Raji (cell line): ENCODE results near the gene NUDT22.

Source experiments
- POLR2A ChIP-seq: IDR thresholded peaks from 2 replicates; pipeline ENCODE4 v1.6.1; 2011; ENCODE audit warnings: low read depth, low read length, control low read depth; ENCODE audit not compliant: insufficient read depth

Gene NUDT22, protein sequence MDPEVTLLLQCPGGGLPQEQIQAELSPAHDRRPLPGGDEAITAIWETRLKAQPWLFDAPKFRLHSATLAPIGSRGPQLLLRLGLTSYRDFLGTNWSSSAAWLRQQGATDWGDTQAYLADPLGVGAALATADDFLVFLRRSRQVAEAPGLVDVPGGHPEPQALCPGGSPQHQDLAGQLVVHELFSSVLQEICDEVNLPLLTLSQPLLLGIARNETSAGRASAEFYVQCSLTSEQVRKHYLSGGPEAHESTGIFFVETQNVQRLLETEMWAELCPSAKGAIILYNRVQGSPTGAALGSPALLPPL

DNA sequence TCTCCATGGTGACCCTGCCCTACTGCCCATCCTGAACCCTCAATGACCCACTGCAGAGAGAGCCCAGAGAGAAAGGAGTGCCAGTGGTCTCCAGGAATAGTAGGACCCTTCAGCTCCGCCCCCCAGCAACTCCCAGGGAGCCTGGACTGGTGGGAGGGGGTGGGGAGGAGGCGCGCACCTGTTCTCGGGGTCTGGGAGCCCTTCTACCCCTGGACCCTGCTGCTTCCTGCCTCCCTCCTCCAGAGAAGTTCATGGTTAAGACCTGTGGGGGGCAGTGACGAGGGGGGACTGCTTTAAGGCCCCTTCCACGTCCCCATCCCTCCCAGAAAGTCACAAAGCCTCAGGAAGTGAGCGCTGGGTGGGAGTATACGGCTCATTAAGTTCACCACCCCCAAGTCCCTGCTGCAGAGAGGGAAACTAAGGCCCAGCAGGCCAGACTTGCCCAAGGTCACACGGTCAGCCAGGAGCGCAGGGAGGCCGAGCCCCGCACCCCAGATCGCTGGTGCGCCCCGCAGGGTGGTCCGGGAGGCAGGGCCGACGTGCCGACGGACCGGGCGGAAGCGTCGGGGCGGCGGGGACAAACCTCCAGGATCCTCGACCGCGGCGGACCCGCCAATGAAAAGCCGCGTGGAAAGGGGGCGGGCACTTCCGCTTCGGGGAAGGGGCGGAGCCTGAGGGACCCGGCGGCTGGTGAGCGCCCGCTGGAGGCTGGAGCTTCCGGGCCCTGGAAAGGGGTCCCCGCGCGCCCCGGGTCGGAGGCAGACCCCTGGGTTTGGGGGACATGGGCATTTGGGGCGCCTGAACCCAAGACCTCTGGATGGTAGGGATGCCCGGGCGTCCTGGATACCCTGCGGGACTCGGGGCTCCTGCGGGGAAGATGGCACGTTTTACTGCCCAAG, at the start of gene NUDT22, which contains the start of gene TRPT1:
Gene NUDT22 (plus strand): TSS at position 667 of the 899 bp plus-strand sequence. CDS start 379 bp downstream, outside the sequence.
Gene TRPT1 (minus strand): TSS at position 579 of the 899 bp plus-strand sequence. CDS start 326 bp downstream, at position 253.
- peak; percentile 76 for TF ChIP-seq POLR2A

DNA sequence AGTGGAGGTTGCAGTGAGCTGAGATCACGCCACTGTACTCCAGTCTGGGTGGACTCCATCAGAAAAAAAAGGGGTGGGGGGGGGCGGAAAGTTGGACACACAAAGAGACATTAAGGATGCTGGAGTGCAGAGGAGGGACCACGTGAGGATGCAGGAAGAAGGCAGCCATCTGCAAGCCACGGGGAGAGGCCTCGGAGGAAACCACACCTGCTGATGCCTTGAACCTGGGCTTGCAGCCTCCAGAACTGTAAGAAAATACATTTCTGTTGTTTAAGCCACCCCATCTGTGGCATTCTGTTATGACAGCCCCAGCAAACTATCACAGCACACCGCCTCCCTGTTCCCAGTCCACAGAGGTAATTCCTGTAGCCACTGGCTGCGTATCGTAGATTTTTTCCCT, 49.3 kb upstream of the NUDT22 start:
- TF ChIP-seq POLR2A: no peak

DNA sequence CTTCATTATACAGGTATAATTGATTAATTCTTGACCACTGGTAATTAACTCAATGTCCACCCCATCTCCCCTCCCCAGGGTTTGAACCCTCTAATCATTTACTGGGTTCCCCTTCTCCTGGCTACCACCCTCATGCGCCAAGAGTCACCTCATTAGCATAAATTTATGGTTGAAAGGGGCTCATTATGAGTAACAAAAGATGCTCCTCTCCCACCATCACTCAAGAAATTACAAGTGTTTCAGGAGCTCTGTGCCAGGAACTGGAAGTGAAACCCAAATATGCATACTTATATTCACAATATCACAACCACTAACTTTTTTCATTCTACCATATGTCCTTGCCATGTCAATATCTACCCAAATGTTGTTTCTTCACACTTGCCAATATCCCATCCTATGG, 47.9 kb upstream of the NUDT22 start:
- 0 out of 2 replicates have a peak, but pooled peaks have one; percentile 5 for TF ChIP-seq POLR2A

DNA sequence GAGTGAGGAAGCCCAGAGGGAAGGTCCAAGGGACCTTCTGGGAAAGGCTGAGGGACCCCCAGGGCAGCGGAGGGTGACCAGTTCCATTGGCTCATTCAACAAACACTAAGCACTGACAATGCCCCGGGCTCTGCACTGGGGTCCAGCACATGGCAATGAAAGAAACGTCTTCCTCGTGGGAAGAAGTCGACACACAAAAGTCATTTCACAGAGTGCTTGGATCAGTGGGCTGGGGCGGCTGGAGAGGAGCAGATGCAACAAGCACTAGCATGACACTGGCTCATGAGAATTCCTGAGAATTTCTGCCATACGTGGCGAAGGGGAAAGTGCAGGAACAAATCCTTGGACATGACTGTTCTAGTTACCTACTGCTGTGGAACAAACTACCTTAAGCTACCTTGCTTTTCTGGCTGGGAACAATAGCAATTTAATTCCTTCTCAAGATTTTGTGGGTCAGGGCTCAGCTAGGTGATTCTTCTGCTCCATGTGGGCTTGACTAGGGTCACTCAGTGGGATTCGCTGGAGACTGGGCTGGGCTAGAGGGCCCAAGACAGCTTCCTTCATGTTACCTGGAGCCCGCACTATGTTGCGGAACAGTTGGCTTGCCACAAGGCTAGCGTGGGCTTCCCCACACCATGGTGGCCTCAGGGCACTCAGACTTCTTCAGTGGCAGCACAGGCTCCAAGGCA, 47.0 kb upstream of the NUDT22 start:
- no peak for TF ChIP-seq POLR2A

DNA sequence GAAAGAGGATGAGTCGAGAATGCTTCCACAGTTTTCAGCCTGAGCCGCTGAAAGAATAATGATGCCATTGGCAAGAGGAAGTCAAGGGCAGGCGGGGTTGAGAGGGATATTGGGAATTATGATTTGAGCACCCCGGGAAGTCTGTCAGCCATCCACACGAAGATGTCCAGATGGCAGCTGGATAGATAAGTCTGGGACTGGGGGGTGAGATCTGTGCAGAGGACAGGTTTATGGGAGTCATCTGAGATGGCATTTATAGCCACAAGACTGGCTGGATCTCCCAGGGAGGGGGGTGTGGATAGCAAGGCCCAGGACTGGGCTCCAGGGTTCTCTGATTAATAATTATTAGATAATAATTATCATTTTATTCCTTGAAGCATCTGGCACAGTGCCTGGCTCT, 45.2 kb upstream of the NUDT22 start:
- no peak for TF ChIP-seq POLR2A

DNA sequence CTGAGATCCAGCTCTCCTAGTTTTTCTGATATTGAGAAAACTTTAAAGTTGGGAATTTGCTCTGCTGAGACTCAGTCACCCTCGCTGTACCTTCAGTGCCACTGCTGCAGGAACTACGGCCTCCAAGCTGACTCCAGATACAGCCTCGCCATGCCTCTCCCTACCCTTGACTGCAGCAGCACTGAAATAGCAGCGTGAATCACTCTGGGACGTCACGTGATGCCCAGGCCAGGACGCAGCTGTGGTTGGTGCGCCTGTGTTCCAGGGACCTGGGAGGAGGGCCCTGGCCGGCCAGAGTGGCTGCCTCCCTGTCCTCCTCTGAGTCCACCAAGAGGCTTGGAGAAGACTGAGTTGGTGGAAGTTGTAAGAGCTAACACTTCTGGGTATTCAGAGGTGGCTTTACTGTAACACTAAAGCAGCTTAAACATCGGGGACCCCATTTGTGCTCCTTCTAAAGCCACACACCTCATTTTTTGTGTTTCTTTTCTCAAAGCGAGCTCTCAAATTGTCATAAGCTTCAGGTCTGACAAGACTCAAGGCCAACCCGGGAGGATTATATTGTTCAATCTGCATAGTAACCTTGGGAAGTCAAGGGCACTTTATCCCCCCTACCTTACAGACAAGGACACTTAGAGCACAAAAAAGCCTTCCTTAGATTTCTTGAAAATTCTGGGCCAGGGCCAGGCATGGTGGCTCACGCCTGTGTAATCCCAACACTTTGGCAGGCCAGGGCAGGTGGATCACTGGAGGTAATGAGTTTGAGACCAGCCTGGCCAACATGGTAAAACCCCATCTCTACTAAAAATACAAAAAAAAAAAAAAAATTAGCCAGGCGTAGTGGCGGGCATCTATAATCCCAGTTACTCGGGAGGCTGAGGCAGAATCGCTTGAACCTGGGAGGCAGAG, 44.3 kb upstream of the NUDT22 start:
- no peak for TF ChIP-seq POLR2A

DNA sequence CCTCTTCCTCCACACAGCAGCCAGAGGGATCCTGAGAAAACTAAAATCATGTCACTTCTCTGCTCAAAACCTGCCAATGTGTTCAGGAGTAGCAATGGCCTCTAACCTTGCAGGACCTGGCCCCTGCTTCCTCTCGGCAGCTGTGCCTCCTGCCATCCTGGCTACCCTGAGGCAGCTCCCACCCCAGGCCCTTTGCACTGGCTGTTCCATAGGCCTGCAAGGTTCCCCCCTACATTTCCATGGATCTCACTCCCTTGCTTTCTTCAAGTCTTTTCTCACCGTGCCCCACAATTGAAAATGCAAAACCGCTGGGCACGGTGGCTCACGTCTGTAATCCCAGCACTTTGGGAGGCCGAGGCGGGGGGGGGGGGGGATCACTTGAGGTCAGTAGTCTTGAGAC, 42.2 kb upstream of the NUDT22 start:
- TF ChIP-seq POLR2A: no peak

DNA sequence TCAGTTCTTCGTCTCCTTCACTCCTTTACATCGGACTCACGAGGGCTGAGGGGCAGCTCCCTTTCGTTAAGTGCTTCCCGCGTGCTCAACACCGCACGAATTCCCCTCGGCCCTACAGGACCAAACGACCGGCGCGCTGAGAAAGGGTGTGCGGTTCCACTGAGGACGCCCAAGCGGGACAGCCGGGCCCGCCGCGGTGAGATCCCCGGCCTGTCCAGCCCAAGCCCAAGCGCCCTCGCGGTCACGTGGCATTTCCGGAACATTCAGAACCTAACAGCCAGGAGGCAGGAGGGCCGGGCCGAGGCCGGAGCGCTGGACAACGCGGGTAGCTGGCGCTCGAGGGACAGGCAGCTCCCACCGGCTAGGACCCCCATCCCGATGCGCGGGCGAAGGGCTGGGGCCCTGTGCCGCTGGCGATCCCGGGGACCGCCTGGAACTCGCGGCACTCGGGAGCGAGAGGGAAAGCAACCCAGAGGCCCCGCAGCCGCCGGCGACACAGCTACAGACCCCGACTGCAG, 40.8 kb upstream of the NUDT22 start:
- TF ChIP-seq POLR2A: peak; percentile 95

DNA sequence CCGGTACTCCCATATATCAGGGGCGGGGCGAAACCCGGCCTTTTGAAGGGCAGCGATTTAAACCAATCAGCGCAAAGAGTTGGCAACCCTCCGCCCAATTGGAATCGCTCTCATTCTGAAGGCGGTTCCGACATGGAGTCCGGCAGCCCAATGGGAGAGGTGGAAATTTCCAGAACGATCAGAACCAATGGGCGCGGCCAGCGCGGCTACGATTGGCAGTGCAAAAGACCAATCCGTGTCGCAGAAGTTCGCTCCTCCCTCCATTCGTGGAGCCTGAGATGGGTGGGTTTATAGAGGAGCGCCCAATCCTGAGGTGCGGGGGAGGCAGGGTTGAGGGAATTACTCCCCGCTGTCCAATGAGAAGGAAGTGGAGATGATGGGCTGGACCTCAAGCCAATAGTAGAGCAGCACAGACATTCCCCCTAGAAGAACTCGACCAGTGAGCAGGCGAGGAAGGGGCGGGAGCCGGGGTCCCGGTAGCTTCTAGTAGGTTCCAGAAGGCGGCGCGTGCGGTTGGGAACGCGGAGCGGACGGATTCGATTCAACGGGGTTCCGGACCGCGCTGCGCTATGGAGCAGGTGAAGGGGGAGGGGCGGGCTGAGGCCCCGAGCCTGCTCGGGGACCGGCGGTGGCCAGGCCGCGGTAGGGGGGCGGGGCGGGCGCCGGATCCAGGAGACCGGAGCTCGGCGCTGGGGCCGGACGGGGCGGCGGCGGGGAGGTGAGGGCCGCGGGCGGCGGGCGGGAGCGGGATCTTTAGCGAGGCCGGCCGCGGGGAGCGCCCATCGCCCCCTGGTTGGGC, 40.2 kb upstream of the NUDT22 start, which contains the start of gene STIP1:
Gene STIP1 (plus strand): TSS at position 479 of the 799 bp plus-strand sequence. CDS start 91 bp downstream, at position 570.
- TF ChIP-seq POLR2A: peak; percentile 45; the same call in 1 of the 2 replicates

DNA sequence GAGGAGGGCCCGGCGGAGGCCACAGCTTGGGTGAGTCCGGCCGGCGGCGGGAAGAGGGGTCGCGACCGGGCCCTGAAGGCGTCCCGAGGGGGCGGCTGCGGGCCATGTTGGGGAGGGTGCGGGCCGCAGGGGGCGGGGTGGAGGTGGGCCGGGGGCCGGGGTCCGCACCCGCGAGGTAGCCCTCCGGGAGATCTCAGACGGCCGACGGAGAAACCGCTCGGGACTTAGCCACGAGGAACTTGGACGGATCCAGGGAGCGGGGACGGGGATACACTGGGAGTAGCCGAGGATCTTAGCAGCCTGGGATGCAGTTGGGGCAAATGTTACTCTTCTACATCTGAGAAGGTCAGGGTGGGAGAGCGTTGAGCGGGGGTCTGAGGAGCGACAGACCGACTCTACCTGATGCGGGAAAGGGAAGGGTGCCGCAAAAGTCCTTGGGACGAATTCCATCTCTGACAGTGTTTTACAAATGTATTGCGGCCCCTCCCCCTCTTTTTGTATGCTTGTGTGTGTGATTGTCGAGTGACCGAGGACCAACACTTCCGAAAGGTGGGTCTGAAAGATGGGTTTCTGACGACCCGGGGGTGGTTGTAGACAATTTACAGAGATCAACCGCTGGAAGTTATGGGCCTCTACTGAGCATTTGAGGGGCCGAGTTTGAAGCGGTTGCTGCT, 39.4 kb upstream of the NUDT22 start:
- no peak for TF ChIP-seq POLR2A

DNA sequence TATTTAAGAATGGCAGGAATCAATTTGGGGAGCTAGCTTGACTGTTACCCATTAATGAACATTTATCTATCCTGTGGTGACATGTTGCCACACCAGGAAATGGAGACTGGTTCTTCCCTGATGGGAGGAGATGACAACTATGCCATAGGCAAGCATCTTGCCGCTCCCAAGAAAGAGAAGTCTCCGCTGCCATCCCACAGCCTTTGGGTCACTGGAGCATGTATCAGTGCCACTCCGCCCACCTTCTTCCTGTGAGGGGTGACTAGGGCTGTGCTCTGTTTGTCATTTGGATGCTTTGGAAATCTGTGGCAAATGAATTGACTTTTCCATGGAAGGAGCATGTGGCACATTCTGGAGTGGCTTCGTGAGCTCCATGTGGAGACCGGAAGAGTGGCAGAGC, 33.6 kb upstream of the NUDT22 start:
- TF ChIP-seq POLR2A: no peak

DNA sequence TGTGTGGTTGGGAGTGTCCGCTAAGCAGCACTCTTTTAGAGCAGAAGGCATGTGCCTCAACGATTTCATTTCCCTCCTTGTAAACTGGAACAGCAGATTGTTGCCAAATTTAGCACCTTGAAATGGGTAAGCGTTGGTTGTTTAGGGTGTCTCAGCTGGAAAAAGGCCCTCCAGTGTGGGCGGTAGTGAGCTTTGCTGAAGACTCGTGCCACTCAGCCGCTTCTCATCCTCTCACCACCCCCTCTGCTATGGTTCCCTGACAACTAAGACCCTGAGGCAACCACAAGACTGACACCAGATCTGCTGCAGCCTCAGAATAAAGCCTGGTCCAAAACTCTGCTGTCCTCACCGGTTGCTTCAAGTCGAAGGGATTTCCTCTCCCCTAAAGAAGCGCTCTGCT, 29.4 kb upstream of the NUDT22 start:
- TF ChIP-seq POLR2A: no peak

DNA sequence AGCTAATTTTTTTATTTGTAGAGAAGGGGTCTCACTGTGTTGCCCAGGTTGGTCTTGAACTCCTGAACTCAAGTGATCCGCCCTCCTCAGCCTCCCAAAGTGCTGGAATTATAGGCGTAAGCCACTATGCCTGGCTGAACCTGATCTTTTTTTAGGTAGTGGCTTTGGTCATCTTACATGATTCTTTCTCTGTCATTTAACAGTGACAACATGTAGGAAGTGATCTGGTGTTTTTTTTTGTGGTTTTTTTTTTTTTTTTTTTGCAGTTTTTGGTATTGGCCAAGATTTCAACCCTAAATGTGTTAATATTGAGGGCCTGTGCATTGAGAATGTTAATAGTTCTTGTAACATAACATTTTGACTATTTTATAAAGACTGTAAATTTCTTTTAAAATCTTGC, 27.6 kb upstream of the NUDT22 start:
- no peak for TF ChIP-seq POLR2A

DNA sequence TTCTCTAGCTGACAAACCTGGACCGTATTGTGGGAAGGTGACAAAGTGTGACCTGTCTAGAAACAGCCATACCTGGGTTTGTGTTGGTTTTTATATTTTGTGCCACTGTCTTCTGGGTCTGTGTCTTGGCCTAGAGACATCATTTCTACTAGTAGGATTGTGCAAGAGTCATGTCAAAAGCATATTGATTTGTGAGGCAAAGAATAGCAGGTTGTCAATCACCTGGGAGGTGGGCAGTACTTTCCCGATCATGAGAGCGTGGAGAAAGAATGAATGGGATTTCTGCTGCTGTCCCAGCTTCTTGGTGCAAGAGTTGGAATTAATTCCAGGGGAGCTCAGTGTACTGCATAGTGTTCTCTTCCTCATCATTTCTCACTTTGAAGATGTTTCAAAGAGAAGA, 24.5 kb upstream of the NUDT22 start:
- no peak for TF ChIP-seq POLR2A
